GM21360 (cell line): ENCODE data around the gene CD244.
"Not testable (repeated sequence)": the region's sequence is repeated elsewhere in the genome, so short reads cannot be mapped to it uniquely, and the experiment has no call there.

Experiments
- ATAC-seq: cut with Tn5 transposase; IDR thresholded peaks from one replicate; pipeline ENCODE4 v1.9.1; 2021; ENCODE audit warnings: mild to moderate bottlenecking, moderate library complexity; ENCODE audit not compliant: unreplicated experiment

Gene CD244, protein sequence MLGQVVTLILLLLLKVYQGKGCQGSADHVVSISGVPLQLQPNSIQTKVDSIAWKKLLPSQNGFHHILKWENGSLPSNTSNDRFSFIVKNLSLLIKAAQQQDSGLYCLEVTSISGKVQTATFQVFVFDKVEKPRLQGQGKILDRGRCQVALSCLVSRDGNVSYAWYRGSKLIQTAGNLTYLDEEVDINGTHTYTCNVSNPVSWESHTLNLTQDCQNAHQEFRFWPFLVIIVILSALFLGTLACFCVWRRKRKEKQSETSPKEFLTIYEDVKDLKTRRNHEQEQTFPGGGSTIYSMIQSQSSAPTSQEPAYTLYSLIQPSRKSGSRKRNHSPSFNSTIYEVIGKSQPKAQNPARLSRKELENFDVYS

DNA sequence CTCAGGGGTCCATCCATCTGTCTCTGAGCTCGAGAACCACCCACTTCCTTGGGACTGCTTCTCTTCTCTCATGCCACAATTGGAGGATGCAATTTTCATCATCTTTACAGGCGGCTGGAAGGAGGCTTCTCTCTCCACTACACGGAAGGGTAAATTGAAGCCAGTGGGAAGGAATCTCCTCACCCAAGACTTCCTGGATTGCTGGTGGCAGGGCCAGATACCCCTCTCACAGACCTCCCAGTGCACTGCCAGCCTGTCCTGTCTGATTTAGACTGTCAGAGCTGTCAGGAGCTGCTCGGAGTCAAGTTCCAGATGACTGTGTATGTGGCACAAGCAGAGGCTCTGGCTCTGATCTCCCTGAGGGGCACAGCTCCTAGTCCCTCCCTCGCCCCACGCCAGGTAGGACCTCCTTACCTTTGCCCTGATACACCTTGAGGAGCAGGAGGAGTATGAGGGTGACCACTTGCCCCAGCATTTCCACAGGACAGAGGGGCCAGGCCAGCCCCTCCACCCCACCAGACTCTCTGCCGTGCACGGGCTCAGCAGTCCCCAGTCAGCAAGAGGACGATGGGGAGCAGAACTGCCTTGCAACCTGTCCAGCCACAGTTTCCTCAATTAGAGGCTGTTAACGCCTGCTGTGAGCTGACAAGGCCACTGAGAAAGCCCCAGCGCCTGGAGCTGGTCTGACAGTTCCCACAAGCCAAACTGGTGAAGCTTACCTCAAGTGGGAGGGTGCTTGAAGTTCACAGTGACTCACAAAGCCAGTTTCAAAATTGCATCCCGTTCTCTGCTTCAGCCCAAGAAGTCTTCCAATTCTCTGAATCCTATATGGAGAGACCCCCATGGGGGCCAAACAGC lies at the start of gene CD244:
Gene CD244, minus strand, starts transcription at position 685 of the 858 bp plus-strand sequence. Its CDS starts 210 bp downstream, at position 475.
- ATAC-seq, result no peak

DNA sequence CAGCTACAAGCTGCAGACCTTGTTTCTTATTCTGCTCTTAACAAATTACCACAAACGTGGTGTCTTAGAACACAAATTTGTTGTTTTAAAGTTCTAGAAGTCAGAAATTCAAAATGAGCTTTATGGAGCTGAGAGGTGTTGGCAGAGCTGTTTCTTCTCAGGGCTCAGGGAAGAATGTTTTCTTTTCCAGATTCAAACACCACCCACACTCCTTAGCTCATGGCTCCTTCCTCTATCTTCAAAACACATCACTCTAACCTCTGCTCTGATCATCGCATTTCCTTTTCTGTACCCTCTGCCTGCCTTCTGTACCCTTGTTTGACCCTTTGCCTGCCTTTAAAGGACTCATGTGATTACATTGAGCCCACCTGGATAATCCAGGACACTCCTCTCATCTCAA lies 49.2 kb upstream of the CD244 start:
- ATAC-seq, result no peak

DNA sequence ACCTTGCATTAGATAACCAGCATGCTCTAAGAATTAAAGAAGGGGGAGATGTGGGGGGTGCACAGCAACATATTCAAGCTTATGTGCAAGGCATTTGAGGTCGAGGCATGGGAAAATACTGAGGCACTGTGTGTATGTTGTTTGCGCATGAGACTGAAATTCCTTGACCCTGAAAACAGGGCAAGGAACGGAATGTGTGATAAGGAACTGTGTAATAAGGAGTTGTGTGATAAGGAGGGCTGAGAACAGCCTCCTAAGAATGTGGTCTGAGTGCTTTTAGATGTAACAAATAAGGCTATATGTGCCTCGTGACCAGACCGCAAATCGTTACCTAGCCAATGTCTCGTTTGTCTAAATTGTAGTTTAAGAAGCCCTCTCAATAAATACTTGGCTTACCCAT lies 48.8 kb upstream of the CD244 start:
- no peak for ATAC-seq

GRCh38 chr1:160910170-160910750 lies 47.6 kb upstream of the CD244 start:
- ATAC-seq, result no peak

DNA sequence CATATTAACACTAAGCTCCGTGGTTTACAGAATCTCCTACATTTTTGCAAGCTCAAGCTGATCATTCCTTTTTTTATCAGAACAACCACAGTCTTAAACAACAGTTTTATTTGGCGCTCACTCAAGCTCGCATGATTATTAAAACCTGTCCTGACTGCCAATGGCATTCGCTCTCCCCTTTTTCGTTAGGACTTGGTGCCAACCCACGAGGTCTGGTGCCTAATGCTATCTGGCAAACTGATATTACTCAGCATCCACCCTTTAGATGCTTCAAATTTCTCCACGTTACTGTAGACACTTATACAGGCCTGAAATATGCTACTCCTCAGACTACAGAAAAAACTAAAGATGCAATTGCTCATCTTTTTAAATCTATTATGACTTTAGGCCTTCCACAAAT lies 45.3 kb upstream of the CD244 start:
- no peak for ATAC-seq

- ATAC-seq, result no peak
Observed at GRCh38 chr1:160905617-160905989, 42.9 kb upstream of the CD244 start.

GRCh38 chr1:160904783-160905616 lies 42.3 kb upstream of the CD244 start:
- no peak for ATAC-seq

- not testable (repeated sequence) for ATAC-seq
Observed at GRCh38 chr1:160902251-160902650, 39.6 kb upstream of the CD244 start.

GRCh38 chr1:160901768-160902167 lies 39.1 kb upstream of the CD244 start:
- ATAC-seq, result no peak

DNA sequence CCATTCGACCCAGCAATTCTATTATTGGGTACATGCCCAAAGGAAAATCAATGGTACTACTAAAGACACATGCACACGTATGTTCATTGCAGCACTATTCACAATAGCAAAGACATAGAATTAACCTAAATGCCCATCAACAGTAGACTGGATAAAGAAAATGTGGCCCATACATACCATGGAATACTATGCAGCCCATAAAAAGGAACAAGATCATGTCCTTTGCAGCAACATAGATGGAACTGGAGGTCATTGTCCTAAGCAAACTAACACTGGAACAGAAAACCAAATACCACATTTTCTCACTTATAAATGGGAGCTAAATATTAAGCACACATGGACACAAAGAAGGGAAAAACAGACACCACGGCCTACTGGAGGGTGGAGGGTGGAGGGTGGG lies 38.0 kb upstream of the CD244 start:
- ATAC-seq, result not testable (repeated sequence)

- not testable (repeated sequence) for ATAC-seq
Observed at GRCh38 chr1:160894368-160895135, 31.9 kb upstream of the CD244 start.

GRCh38 chr1:160891474-160891873 lies 28.8 kb upstream of the CD244 start:
- ATAC-seq, result no peak

DNA sequence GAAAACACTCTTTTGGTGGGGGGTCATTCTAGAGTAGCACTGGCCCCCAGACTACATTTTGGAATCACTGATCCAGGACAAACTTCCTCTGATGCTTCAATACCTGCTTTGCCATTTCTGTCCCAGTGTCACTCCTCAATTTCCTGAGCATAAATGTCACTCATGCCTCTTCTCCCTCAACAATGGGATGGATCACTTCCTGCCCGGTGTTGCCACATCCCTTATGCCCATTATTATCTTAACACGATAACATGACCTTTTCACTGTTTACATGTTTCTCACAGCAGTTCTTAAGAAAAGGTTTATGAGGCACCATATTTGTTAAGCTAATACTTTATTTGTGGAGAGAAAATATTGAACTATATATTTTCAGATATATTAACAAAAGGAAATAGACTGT lies 26.2 kb upstream of the CD244 start:
- ATAC-seq, result no peak

GRCh38 chr1:160887071-160887470 lies 24.4 kb upstream of the CD244 start:
- ATAC-seq, result no peak

DNA sequence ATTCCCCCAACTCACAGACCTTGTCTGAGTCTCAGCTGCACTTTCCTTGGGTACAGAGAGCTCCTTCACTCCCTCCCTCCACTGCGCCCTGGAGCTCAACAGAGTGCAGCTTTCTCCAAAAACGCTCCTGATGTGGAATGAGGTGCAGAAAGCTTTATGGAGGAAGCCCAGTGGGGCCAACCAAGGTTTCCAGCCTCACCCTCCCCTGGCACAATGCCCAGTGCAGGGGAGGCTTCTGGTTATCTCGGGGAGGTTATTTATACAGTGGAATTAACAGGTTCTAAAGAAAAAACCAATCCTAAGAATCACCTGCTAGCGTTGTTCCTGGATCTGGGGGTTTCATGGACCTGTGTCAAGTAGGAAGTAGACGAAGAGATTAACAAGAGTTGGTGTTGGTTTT lies 22.4 kb upstream of the CD244 start, which contains the start of gene ITLN1:
Gene ITLN1, minus strand, starts transcription at position 139 of the 400 bp plus-strand sequence. CDS start 303 bp downstream, outside the sequence.
- ATAC-seq, result no peak

DNA sequence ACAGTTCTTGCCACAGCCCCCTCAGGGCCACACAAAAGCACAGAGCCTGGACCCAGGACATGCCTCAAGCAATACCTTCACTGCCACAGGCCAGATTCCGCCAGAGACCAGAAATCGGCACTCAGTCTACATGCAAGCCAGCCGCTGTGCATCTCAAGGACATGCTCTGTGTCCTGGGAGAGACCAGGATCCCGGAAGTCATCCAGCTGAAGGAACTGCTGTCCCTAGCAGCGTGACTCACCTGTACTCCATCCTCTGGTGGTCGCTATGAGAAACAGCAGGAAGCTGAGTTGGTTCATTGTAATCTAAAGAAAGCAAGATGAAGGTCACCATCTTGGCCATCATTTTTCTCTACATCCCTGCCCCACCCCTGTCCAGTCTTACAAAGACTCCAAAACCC lies 21.9 kb upstream of the CD244 start:
- no peak for ATAC-seq

GRCh38 chr1:160883581-160884513 lies 21.2 kb upstream of the CD244 start:
- no peak for ATAC-seq

GRCh38 chr1:160882582-160882981 lies 19.9 kb upstream of the CD244 start:
- ATAC-seq, result no peak

DNA sequence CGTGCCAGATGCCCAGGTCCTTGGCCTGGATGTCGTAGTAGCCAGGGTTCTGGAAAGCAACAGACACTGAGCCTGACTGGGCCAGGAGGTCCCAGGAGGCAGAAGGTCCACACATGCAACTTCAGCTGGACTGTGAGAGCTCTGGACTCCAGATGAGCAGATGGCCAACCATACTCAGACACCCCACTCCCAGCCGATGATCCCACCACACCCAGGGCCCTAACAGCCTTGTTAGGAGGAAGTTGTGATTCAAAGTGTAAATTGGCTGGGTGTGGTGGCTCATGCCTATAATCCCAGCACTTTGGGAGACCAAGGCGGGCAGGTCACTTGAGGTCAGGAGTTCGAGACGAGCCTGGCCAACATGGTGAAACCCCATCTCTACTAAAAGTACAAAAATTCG lies 18.6 kb upstream of the CD244 start:
- ATAC-seq, result not testable (repeated sequence)
